GM19099 (cell line): ENCODE data around the gene ZCCHC2.

ENCODE experiments used
- POLR2A ChIP-seq: IDR thresholded peaks from 3 replicates; pipeline ENCODE4 v1.6.1; 2011; ENCODE audit warnings: low read depth; ENCODE audit not compliant: insufficient read length; ENCODE audit errors: extremely low read depth

Gene ZCCHC2

GRCh38 chr18:62603211-62603610 lies 80.4 kb downstream of the ZCCHC2 start:
- TF ChIP-seq POLR2A = no peak

GRCh38 chr18:62603979-62604378 lies 81.2 kb downstream of the ZCCHC2 start:
- no peak for TF ChIP-seq POLR2A

- no peak for TF ChIP-seq POLR2A
Measured at GRCh38 chr18:62605685-62606084, 82.9 kb downstream of the ZCCHC2 start.

GRCh38 chr18:62606106-62606505 lies 83.3 kb downstream of the ZCCHC2 start:
- TF ChIP-seq POLR2A = no peak

GRCh38 chr18:62607302-62607701 lies 84.5 kb downstream of the ZCCHC2 start:
- TF ChIP-seq POLR2A = no peak

GRCh38 chr18:62607708-62608428 lies 85.0 kb downstream of the ZCCHC2 start:
- TF ChIP-seq POLR2A = no peak

- TF ChIP-seq POLR2A = no peak
Measured at GRCh38 chr18:62609764-62610163, 86.9 kb downstream of the ZCCHC2 start.

- no peak for TF ChIP-seq POLR2A
Measured at GRCh38 chr18:62610351-62610700, 87.5 kb downstream of the ZCCHC2 start.

GRCh38 chr18:62610701-62611411 lies 88.0 kb downstream of the ZCCHC2 start:
- TF ChIP-seq POLR2A = no peak

GRCh38 chr18:62611453-62612288 lies 88.8 kb downstream of the ZCCHC2 start:
- no peak for TF ChIP-seq POLR2A

- TF ChIP-seq POLR2A = no peak
Measured at GRCh38 chr18:62612289-62612645, 89.4 kb downstream of the ZCCHC2 start.

GRCh38 chr18:62612776-62613175 lies 90.0 kb downstream of the ZCCHC2 start:
- TF ChIP-seq POLR2A = no peak

- no peak for TF ChIP-seq POLR2A
Measured at GRCh38 chr18:62614494-62614893, 91.7 kb downstream of the ZCCHC2 start.

GRCh38 chr18:62616331-62616805 lies 93.5 kb downstream of the ZCCHC2 start:
- TF ChIP-seq POLR2A = no peak

- TF ChIP-seq POLR2A = no peak
Measured at GRCh38 chr18:62617793-62618591, 95.2 kb downstream of the ZCCHC2 start.

- no peak for TF ChIP-seq POLR2A
Measured at GRCh38 chr18:62618735-62619134, 95.9 kb downstream of the ZCCHC2 start.

GRCh38 chr18:62621546-62621945 lies 98.7 kb downstream of the ZCCHC2 start:
- TF ChIP-seq POLR2A = no peak
